Heart left ventricle (tissue), 16 donors: ENCODE measurements around the gene ANKRD17. TPM values are rescaled to one million over a fixed set of nuclear protein-coding genes. Genes with fewer than 3 reads are reported as not detected.

ENCODE experiments used
- ATAC-seq, 4 donors: fragments of 200-7000 bp; cut with Tn5 transposase; one replicate each; pipeline ENCODE4 v1.9.1; 2020 to 2022; ENCODE audit warnings: moderate library complexity in 4 of 4, mild to moderate bottlenecking in 3 of 4, moderate number of reproducible peaks in 1 of 4
- DNase-seq, 5 donors: peaks; one replicate each; pipeline ENCODE4 v3.0.0-alpha.2; 2020
- H3K27ac ChIP-seq, 12 donors: fragments of 200-600 bp; sonication (generic) in 4 of 12; one replicate each; pipeline versions ENCODE4 v1.5.0 to v1.8.0; 2016 to 2022; ENCODE audit warnings: mild to moderate bottlenecking in 2 of 12
- H3K27me3 ChIP-seq, 9 donors: fragments of 200-600 bp; sonication (generic) in 2 of 9; one replicate each; pipeline versions ENCODE4 v1.5.1 to v1.8.0; 2016 to 2022; ENCODE audit warnings: mild to moderate bottlenecking in 3 of 9
- H3K36me3 ChIP-seq, 9 donors: fragments of 200-600 bp; sonication (generic) in 2 of 9; one replicate each; pipeline versions ENCODE4 v1.5.0 to v1.8.0; 2018 to 2022; ENCODE audit warnings: mild to moderate bottlenecking in 2 of 9
- H3K4me1 ChIP-seq, 12 donors: fragments of 200-600 bp; sonication (generic) in 4 of 12; one replicate each; pipeline versions ENCODE4 v1.5.0 to v1.8.0; 2016 to 2022; ENCODE audit warnings: mild to moderate bottlenecking in 3 of 12
- H3K4me3 ChIP-seq, 12 donors: fragments of 200-600 bp; sonication (generic) in 4 of 12; one replicate each; pipeline versions ENCODE4 v1.5.0 to v1.8.0; 2017 to 2022; ENCODE audit warnings: mild to moderate bottlenecking in 9 of 12, moderate library complexity in 4 of 12
- H3K9me3 ChIP-seq, 12 donors: fragments of 200-600 bp; sonication (generic) in 4 of 12; one replicate each; pipeline versions ENCODE4 v1.5.0 to v1.8.0; 2016 to 2022; ENCODE audit warnings: mild to moderate bottlenecking in 1 of 12
- CTCF ChIP-seq, 12 donors: fragments of 200-600 bp; sonication (generic) in 4 of 12; IDR thresholded peaks; one replicate each; pipeline versions ENCODE4 v1.5.0 to v1.8.0; 2018 to 2022; ENCODE audit warnings: antibody characterized with exemption in 12 of 12, mild to moderate bottlenecking in 5 of 12
- POLR2A ChIP-seq, 2 donors: fragments of 450-650 bp; IDR thresholded peaks; one replicate each; pipeline ENCODE4 v1.6.1; 2017; ENCODE audit warnings: antibody characterized with exemption in 2 of 2, mild to moderate bottlenecking in 2 of 2, moderate library complexity in 2 of 2
- WGBS, 4 donors: extraction: QIAGEN DNeasy Blood & Tissue Kit in 2 of 4; methylation state at CpG; one replicate each; pipeline versions ENCODE4 v1.1.5 to v1.1.7; 2013 to 2018; 5-methylcytosine and 5-hydroxymethylcytosine counted together
- intact Hi-C, 10 donors: fragments of 100-400 bp; cut with DNase I; formaldehyde crosslinking; loops; one replicate each; pipeline versions ENCODE4 v1.11.1 to v1.14.2; 2022
- polyA plus RNA-seq, 2 donors: library from polyadenylated mRNA; stranded (reverse); fragments of 200-250 nt; gene quantifications; one replicate each; pipeline ENCODE4 v1.2.3, GENCODE V29; 2013
- total RNA-seq, 9 donors: library from RNA; depleted of rRNA in 2 of 9; stranded (reverse); fragments of >200 nt in 2 of 9; fragmentation: NEBNext Ultra II Directional in 3 of 9; extraction: Animal tissue kit (Norgen Biotek cat#: 25700) in 3 of 9; gene quantifications; one replicate each; pipeline versions ENCODE4 v1.1.0 to v1.2.4, GENCODE V29; 2016 to 2023
- donor health status: ischemic (EF 13 %, LVEDD 7.1; RV severe dilation, severe dysfunction).
- donor health status: healthy with polysubstance abuse.
- donor health status: DM: no; HTN: yes; CAD: no.
- donor health status: DM: no; HTN: no; CAD: no.
- donor health status: ischemic (EF 25% LVEDD 6.9; RV normal size, moderate dysfunction).
- donor health status: ischemic (EF 25% LVEDD 5.7; RV mildly dilated, moderate dysfunction).
- donor health status: healthy.
- donor health status: DM: yes; HTN: yes; CAD: no.
- donor health status: ischemic (EF 35%, LVEDD 5.7; RV mildly dilated, moderate dysfunction).
- donor health status: nonischemic (EF 11% LVEDD 7.7; RV severe dilation, severe dysfunction).
- donor health status: DM: yes; HTN: yes; CAD: no.
- donor health status: PGD.
- donor health status: ischemic (EF 29% LVEDD 5.4; RV normal size, mild dysfunction).
- donor health status: nonischemic (EF 23%, LVEDD 6.1; RV moderate dilation, normal function).

Gene ANKRD17
- total and polyA plus RNA-seq, 11 donors = 13.0 to 67.1 (median 55.3) TPM

- H3K4me1 ChIP-seq = no peaks in the 10 kb centered on the region
- no peaks in the 10 kb centered on the region for H3K36me3 ChIP-seq
- intact Hi-C loops = loop anchor here in 4 of 10 donors (10.0 kb wide), 3 partner anchors 324 to 734 kb away; no protein-coding TSS in a partner anchor
- H3K9me3 ChIP-seq = peaks cover 0 to 14% (median 0%) of the 10 kb centered on the region in 12 donors
- WGBS, 4 donors = 57 to 69% (median 58%) methylated on average over 5 of the region's 5 CpGs
- H3K4me3 ChIP-seq = no peak overlapping the region
- DNase-seq (no peak), ATAC-seq (no peak)
- no peak for TF ChIP-seq CTCF (IDR thresholded peaks at IDR 0.05)
- no peak for TF ChIP-seq POLR2A (IDR thresholded peaks at IDR 0.05)
- H3K27me3 ChIP-seq = no peaks in the 10 kb centered on the region
- H3K27ac ChIP-seq = no peak overlapping the region
Measured at GRCh38 chr4:73028621-73029020, 230.0 kb downstream of the ANKRD17 start.

Other genes with a start within 250 kb of the ANKRD17 start
- 10 to 100 TPM; 14.0 to 32.2 (median 17.9) TPM for gene COX18, start 189.1 kb downstream of the ANKRD17 start, total RNA-seq
- gene COX18, start 189.1 kb downstream of the ANKRD17 start, polyA plus RNA-seq = 10 to 100 TPM; 11.0 to 11.3 TPM
- 1 to 10 TPM in 2 of 9 donors, under 1 TPM in 2, not detected in 5; 0.21 to 3.3 (median 1.2) TPM for gene ALB, start 145.5 kb upstream of the ANKRD17 start, total RNA-seq
- under 1 TPM in 1 of 2 donors, not detected in 1; 0.76 TPM for gene ALB, start 145.5 kb upstream of the ANKRD17 start, polyA plus RNA-seq
- not detected for gene AFP, start 177.4 kb upstream of the ANKRD17 start, total RNA-seq
- gene AFP, start 177.4 kb upstream of the ANKRD17 start, polyA plus RNA-seq = not detected
- not detected for gene AFM, start 222.9 kb upstream of the ANKRD17 start, total RNA-seq
- gene AFM, start 222.9 kb upstream of the ANKRD17 start, polyA plus RNA-seq = not detected